Adrenal gland (tissue), 12 donors: ENCODE results near the gene TM9SF4. TPM values are rescaled to one million over a fixed set of nuclear protein-coding genes. Genes with fewer than 3 reads are reported as not detected.
A peak's percentile ranks its signal among the peaks of the same experiment; 100 is the strongest.

Experiments
- DNase-seq, 7 donors: peaks; one replicate each; pipeline ENCODE4 v3.0.0-alpha.2; 2019 to 2020
- H3K27ac ChIP-seq, 5 donors: fragments of 200-600 bp; sonication (generic) in 4 of 5; 1 replicate in 3 of 5; 2 replicates in 2 of 5; pipeline versions ENCODE4 v1.5.1 to v1.8.0; 2016 to 2020; ENCODE audit warnings: mild to moderate bottlenecking in 1 of 5
- H3K27me3 ChIP-seq: fragments of 200-600 bp; 2 replicates; pipeline ENCODE4 v1.8.0; 2021
- H3K36me3 ChIP-seq, 2 donors: fragments of 200-600 bp; replicated peaks in 1 of 2; 1 replicate in 1 of 2; 2 replicates in 1 of 2; pipeline versions ENCODE4 v1.5.1 to v1.8.0; 2018 to 2022
- H3K4me1 ChIP-seq, 2 donors: fragments of 200-600 bp; replicated peaks in 1 of 2; 1 replicate in 1 of 2; 2 replicates in 1 of 2; pipeline versions ENCODE4 v1.5.1 to v1.8.0; 2018 to 2021
- H3K4me3 ChIP-seq, 4 donors: fragments of 200-600 bp; sonication (generic) in 3 of 4; one replicate each; pipeline ENCODE4 v1.5.1; 2016 to 2018
- H3K9me3 ChIP-seq, 3 donors: fragments of 200-600 bp; sonication (generic) in 1 of 3; replicated peaks in 1 of 3; 1 replicate in 2 of 3; 2 replicates in 1 of 3; pipeline versions ENCODE4 v1.5.1 to v1.8.0; 2016 to 2021
- POLR2A ChIP-seq, 2 donors: fragments of 450-650 bp; IDR thresholded peaks; one replicate each; pipeline ENCODE4 v1.6.1; 2017; ENCODE audit warnings: antibody characterized with exemption in 2 of 2, mild to moderate bottlenecking in 2 of 2, moderate library complexity in 1 of 2
- WGBS, 4 donors: extraction: QIAGEN DNeasy Blood & Tissue Kit in 2 of 4; methylation state at CpG; one replicate each; pipeline versions ENCODE4 v1.1.5 to v1.1.7; 2013 to 2017; 5-methylcytosine and 5-hydroxymethylcytosine counted together
- intact Hi-C, 2 donors: fragments of 100-400 bp; cut with DNase I; formaldehyde crosslinking; loops; one replicate each; pipeline versions ENCODE4 v1.14.1 to v1.15.0; 2022 to 2023
- polyA plus RNA-seq, 3 donors: library from polyadenylated mRNA; stranded (reverse); fragments of 200-250 nt in 2 of 3; fragments of 350-450 nt in 1 of 3; fragmentation: Illumina TruSeq in 1 of 3; extraction: RNeasy Lipid Tissue Mini Kit (QIAGEN cat#74804) in 1 of 3; gene quantifications; one replicate each; pipeline ENCODE4 v1.2.3, GENCODE V29; 2013 to 2014
- total RNA-seq, 9 donors: library from RNA; depleted of rRNA in 4 of 9; stranded (reverse); fragments of >200 nt in 4 of 9; fragments of 120-200 nt in 1 of 9; fragmentation: NEBNext Ultra II Directional in 1 of 9; extraction: Animal tissue kit (Norgen Biotek cat#: 25700) in 1 of 9; gene quantifications; one replicate each; pipeline versions ENCODE4 v1.1.0 to v1.2.4, GENCODE V29; 2013 to 2023
- TF ChIP-seq, protein P1 (sequence below), 6 experiments: fragments of 450-650 bp in 4 of 6; fragments of 200-600 bp in 2 of 6; sonication (generic) in 1 of 6; IDR thresholded peaks; 1 replicate in 5 of 6; 2 replicates in 1 of 6; pipeline versions ENCODE4 v1.5.1 to v1.8.0; 2016 to 2021; ENCODE audit warnings: antibody characterized with exemption in 6 of 6, mild to moderate bottlenecking in 2 of 6, moderate library complexity in 1 of 6
- donor health status: healthy with polysubstance abuse.
- donor health status: Bipolar disorder and iron deficiency.
- donor health status: DM: yes; HTN: yes; CAD: no.
- donor health status: DM: no; HTN: no; CAD: no.
- donor health status: DM: no; HTN: no; CAD: no.
- donor health status: DM: yes; HTN: yes; CAD: no.

TM9SF4 gene
- total and polyA plus RNA-seq, 12 donors: 23.2 to 61.0 (median 46.1) TPM

DNA sequence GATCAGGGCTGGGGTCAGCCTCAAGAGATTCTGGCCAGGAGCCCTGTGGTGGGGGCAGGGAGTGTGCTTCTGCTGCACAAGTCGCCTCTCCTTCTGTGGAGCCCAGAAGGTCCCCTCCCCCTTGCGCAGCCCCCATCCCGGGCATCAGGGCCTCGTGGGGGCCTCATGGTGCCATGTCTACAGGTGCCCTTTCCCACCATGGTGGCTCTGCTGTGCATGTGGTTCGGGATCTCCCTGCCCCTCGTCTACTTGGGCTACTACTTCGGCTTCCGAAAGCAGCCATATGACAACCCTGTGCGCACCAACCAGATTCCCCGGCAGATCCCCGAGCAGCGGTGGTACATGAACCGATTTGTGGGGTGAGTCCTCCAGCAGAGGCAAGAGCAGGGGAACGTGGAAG, 48.1 kb downstream of the TM9SF4 start:
- Histone ChIP-seq H3K36me3 (peaks cover 0 to 73% of the 10 kb centered on the region in 2 donors), H3K4me1 (peaks cover 10 to 13% of the 10 kb centered on the region in 2 donors), H3K4me3 (no peak overlapping the region), H3K27me3 (no peaks in the 10 kb centered on the region), H3K27ac (no peak overlapping the region), H3K9me3 (no peaks in the 10 kb centered on the region)
- peak in 1 of 7 donors; percentile 41 for DNase-seq
- WGBS, 4 donors: 90 to 95% (median 93%) methylated on average over 7 to 14 of the region's 14 CpGs
- intact Hi-C loops: no loop called here
- TF ChIP-seq POLR2A (IDR thresholded peaks at IDR 0.05): no peak
- TF ChIP-seq, protein P1, sequence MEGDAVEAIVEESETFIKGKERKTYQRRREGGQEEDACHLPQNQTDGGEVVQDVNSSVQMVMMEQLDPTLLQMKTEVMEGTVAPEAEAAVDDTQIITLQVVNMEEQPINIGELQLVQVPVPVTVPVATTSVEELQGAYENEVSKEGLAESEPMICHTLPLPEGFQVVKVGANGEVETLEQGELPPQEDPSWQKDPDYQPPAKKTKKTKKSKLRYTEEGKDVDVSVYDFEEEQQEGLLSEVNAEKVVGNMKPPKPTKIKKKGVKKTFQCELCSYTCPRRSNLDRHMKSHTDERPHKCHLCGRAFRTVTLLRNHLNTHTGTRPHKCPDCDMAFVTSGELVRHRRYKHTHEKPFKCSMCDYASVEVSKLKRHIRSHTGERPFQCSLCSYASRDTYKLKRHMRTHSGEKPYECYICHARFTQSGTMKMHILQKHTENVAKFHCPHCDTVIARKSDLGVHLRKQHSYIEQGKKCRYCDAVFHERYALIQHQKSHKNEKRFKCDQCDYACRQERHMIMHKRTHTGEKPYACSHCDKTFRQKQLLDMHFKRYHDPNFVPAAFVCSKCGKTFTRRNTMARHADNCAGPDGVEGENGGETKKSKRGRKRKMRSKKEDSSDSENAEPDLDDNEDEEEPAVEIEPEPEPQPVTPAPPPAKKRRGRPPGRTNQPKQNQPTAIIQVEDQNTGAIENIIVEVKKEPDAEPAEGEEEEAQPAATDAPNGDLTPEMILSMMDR (IDR thresholded peaks at IDR 0.05): no peak

DNA sequence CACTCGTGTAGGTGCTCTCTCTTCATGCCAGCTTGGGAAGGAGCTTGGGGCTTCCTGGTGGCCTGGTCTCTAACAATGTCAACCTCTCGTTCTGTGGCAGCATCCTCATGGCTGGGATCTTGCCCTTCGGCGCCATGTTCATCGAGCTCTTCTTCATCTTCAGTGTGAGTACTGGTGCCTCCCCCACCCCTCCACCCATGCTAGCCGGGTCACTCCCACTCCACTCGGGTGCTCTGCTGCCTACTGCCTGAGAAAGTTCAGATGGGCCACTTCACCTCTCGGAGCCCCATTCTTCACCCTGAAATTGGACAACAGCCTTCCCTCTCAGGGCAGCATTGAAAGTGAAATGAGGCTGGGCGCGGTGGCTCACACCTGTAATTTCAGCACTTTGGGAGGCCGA, 48.8 kb downstream of the TM9SF4 start:
- Histone ChIP-seq H3K9me3 (no peaks in the 10 kb centered on the region), H3K36me3 (peaks cover 0 to 70% of the 10 kb centered on the region in 2 donors), H3K27ac (no peak overlapping the region), H3K27me3 (no peaks in the 10 kb centered on the region), H3K4me1 (peaks cover 10 to 13% of the 10 kb centered on the region in 2 donors), H3K4me3 (no peak overlapping the region)
- no peak for TF ChIP-seq POLR2A (IDR thresholded peaks at IDR 0.05)
- TF ChIP-seq, protein P1 (IDR thresholded peaks at IDR 0.05): no peak
- intact Hi-C loops: no loop called here
- peak in 2 of 7 donors; percentile 6 to 45 for DNase-seq
- 93 to 99% (median 95%) methylated on average over 11 of the region's 11 CpGs for WGBS, 4 donors

DNA sequence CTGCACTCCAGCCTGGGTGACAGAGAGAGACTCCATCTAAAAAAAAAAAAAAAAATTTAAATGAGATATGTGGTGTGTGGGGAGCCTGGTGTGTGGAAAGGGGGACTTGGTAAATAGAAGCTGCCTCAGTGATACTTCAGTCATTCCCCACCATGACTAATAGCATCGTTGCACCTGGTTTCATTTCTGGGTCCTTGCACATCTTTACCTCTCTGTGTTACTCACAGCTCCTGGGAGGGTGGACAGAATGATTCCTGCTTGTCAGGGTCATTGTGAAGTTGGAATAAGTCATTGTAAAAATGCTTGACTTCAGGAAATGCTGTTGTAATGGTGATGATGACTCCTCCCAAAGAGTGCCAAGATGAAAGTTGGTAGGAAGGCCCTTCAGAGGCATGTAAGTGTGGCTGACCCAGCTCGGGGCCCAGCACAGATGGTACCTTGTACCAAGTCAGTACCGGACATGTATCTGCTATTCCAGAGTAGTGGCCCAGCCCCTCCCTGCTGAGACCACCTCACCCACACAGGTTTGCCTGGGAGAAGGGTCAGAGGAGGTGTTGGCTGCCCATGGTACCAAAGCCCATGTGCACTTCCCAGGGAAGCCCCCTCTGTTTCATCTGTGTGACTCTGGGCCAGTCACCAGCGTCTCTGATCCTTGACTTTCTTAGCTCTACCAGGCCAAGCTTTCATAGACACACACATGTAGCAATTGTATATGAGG, 49.6 kb downstream of the TM9SF4 start:
- 87 to 97% (median 96%) methylated on average over 4 of the region's 4 CpGs for WGBS, 4 donors
- Histone ChIP-seq H3K36me3 (peaks cover 0 to 68% of the 10 kb centered on the region in 2 donors), H3K4me3 (no peak overlapping the region), H3K9me3 (no peaks in the 10 kb centered on the region), H3K27me3 (no peaks in the 10 kb centered on the region), H3K27ac (no peak overlapping the region), H3K4me1 (peaks cover 10 to 13% of the 10 kb centered on the region in 2 donors)
- intact Hi-C loops: no loop called here
- no peak for TF ChIP-seq POLR2A (IDR thresholded peaks at IDR 0.05)
- TF ChIP-seq, protein P1 (IDR thresholded peaks at IDR 0.05): no peak
- DNase-seq: peak in 2 of 7 donors; percentile 5 to 45

DNA sequence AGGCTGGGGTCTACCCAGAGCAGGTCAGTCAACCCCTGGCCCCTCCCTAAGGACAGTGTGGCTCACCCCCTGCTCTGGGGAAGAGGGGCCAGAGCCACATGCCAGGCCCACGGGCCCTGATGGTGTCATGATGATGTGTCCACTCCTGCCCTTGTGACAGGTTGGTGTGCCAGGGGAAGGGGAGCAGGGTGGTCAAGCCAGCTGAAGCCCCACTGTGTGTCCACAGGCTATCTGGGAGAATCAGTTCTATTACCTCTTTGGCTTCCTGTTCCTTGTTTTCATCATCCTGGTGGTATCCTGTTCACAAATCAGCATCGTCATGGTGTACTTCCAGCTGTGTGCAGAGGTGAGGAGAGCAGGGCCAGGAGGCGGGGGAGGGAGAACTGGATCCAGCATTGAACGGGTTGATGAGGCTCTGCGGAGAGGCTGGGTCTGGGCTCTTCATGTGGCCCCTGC, 50.3 kb downstream of the TM9SF4 start:
- TF ChIP-seq, protein P1 (IDR thresholded peaks at IDR 0.05): no peak
- no peak for TF ChIP-seq POLR2A (IDR thresholded peaks at IDR 0.05)
- intact Hi-C loops: no loop called here
- Histone ChIP-seq H3K9me3 (no peaks in the 10 kb centered on the region), H3K27ac (no peak overlapping the region), H3K27me3 (no peaks in the 10 kb centered on the region), H3K4me3 (no peak overlapping the region), H3K36me3 (peaks cover 0 to 71% of the 10 kb centered on the region in 2 donors), H3K4me1 (peaks cover 8 to 11% of the 10 kb centered on the region in 2 donors)
- 50 to 94% (median 82%) methylated on average over 2 to 5 of the region's 5 CpGs for WGBS, 4 donors
- peak in 1 of 7 donors; percentile 33 for DNase-seq
